Liver (tissue), 9 donors: ENCODE results near the gene NAV2. TPM values are rescaled to one million over a fixed set of nuclear protein-coding genes. Genes with fewer than 3 reads are reported as not detected.

Experiments
- DNase-seq: peaks from one replicate; pipeline ENCODE4 v3.0.0-alpha.2; 2017; ENCODE audit warnings: low spot score
- H3K27ac ChIP-seq, 2 donors: one replicate each; pipeline ENCODE4 v1.7.0; 2013; ENCODE audit warnings: inconsistent platforms in 2 of 2, low read length in 2 of 2, control low read depth in 1 of 2, low read depth in 1 of 2, mild to moderate bottlenecking in 1 of 2
- H3K27me3 ChIP-seq, 4 donors: one replicate each; pipeline versions ENCODE4 v1.6.1 to v1.7.0; 2013; ENCODE audit warnings: low read length in 3 of 4, inconsistent platforms in 1 of 4, mild to moderate bottlenecking in 1 of 4, moderate library complexity in 1 of 4; ENCODE audit not compliant: control insufficient read depth in 4 of 4, insufficient read depth in 4 of 4
- H3K36me3 ChIP-seq, 4 donors: one replicate each; pipeline versions ENCODE4 v1.6.1 to v1.7.0; 2013; ENCODE audit warnings: low read length in 3 of 4, mild to moderate bottlenecking in 3 of 4, low read depth in 1 of 4, moderate library complexity in 1 of 4; ENCODE audit not compliant: control insufficient read depth in 4 of 4, insufficient read depth in 3 of 4
- H3K4me1 ChIP-seq, 4 donors: one replicate each; pipeline versions ENCODE4 v1.6.1 to v1.7.0; 2013; ENCODE audit warnings: low read length in 3 of 4, mild to moderate bottlenecking in 3 of 4, moderate library complexity in 1 of 4; ENCODE audit not compliant: control insufficient read depth in 4 of 4, insufficient read depth in 4 of 4
- H3K4me3 ChIP-seq, 3 donors: one replicate each; pipeline versions ENCODE4 v1.6.1 to v1.7.0; 2013; ENCODE audit warnings: low read length in 3 of 3, control low read depth in 1 of 3, low read depth in 1 of 3, mild to moderate bottlenecking in 1 of 3
- H3K9ac ChIP-seq, 2 donors: one replicate each; pipeline ENCODE4 v1.7.0; 2013; ENCODE audit warnings: low read length in 2 of 2, mild to moderate bottlenecking in 2 of 2, moderate library complexity in 2 of 2, control low read depth in 1 of 2, low read depth in 1 of 2
- H3K9me3 ChIP-seq, 4 donors: one replicate each; pipeline versions ENCODE4 v1.6.1 to v1.7.0; 2013; ENCODE audit warnings: low read length in 3 of 4; ENCODE audit not compliant: control insufficient read depth in 4 of 4
- EGR1 ChIP-seq, 2 donors: IDR thresholded peaks; 2 replicates each; pipeline ENCODE4 v1.6.1; 2016 to 2018; ENCODE audit warnings: antibody characterized with exemption in 2 of 2, low read depth in 2 of 2
- FOXA1 ChIP-seq: IDR thresholded peaks from 2 replicates; pipeline ENCODE4 v1.6.1; 2016; ENCODE audit warnings: antibody characterized with exemption
- FOXA2 ChIP-seq: IDR thresholded peaks from 2 replicates; pipeline ENCODE4 v1.6.1; 2016; ENCODE audit warnings: antibody characterized with exemption
- GABPA ChIP-seq, 2 donors: IDR thresholded peaks in 1 of 2; conservative IDR thresholded peaks in 1 of 2; 2 replicates each; pipeline ENCODE4 v1.6.1; 2016; ENCODE audit warnings: antibody characterized with exemption in 2 of 2, mild to moderate bottlenecking in 1 of 2, moderate library complexity in 1 of 2
- HNF4A ChIP-seq, 2 donors: conservative IDR thresholded peaks; 2 replicates each; pipeline ENCODE4 v1.6.1; 2016; ENCODE audit warnings: antibody characterized with exemption in 2 of 2, mild to moderate bottlenecking in 2 of 2
- HNF4G ChIP-seq: IDR thresholded peaks from 2 replicates; pipeline ENCODE4 v1.6.1; 2016; ENCODE audit warnings: antibody characterized with exemption
- JUND ChIP-seq, 2 donors: IDR thresholded peaks; 2 replicates each; pipeline ENCODE4 v1.6.1; 2016; ENCODE audit warnings: antibody characterized with exemption in 2 of 2
- MAX ChIP-seq: IDR thresholded peaks from 2 replicates; pipeline ENCODE4 v1.6.1; 2016; ENCODE audit warnings: antibody characterized with exemption
- NR2F2 ChIP-seq: IDR thresholded peaks from 2 replicates; pipeline ENCODE4 v1.6.1; 2016; ENCODE audit warnings: antibody characterized with exemption
- RAD21 ChIP-seq, 2 donors: IDR thresholded peaks; 2 replicates each; pipeline ENCODE4 v1.6.1; 2016; ENCODE audit warnings: antibody characterized with exemption in 2 of 2, mild to moderate bottlenecking in 2 of 2
- RXRA ChIP-seq, 2 donors: IDR thresholded peaks; 2 replicates each; pipeline ENCODE4 v1.6.1; 2017 to 2018; ENCODE audit warnings: antibody characterized with exemption in 2 of 2, mild to moderate bottlenecking in 1 of 2
- TAF1 ChIP-seq: conservative IDR thresholded peaks from 2 replicates; pipeline ENCODE4 v1.6.1; 2016; ENCODE audit warnings: antibody characterized with exemption, mild to moderate bottlenecking
- YY1 ChIP-seq: IDR thresholded peaks from 2 replicates; pipeline ENCODE4 v1.6.1; 2016; ENCODE audit warnings: antibody characterized with exemption, mild to moderate bottlenecking
- WGBS: extraction: QIAGEN DNeasy Blood & Tissue Kit; methylation state at CpG from one replicate; pipeline ENCODE4 v1.1.7; 2013; 5-methylcytosine and 5-hydroxymethylcytosine counted together
- polyA plus RNA-seq, 2 donors: library from polyadenylated mRNA; stranded (reverse) in 1 of 2; unstranded in 1 of 2; fragments of 200-250 nt in 1 of 2; fragments of >200 nt in 1 of 2; fragmentation: Nextera tagmentation in 1 of 2; extraction: Ambion mirVana in 1 of 2; gene quantifications; one replicate each; pipeline versions ENCODE4 v1.2.1 to v1.2.3, GENCODE V29; 2013 to 2015
- total RNA-seq, 2 donors: library from RNA; depleted of rRNA; stranded (reverse); fragments of >200 nt; gene quantifications; one replicate each; pipeline ENCODE4 v1.2.3, GENCODE V29; 2014
- TF ChIP-seq, protein P1 (sequence below): fragments of 150-350 bp; IDR thresholded peaks from 2 replicates; pipeline ENCODE4 v1.5.1; 2017; ENCODE audit warnings: improper control_type of control experiment, low read depth, low read length; ENCODE audit not compliant: missing input control
- TF ChIP-seq, protein P2 (sequence below): IDR thresholded peaks from 2 replicates; pipeline ENCODE4 v1.6.1; 2016; ENCODE audit warnings: antibody characterized with exemption
- donor health status: healthy.
- donor health status: healthy.
- donor health status: healthy.
- donor health status: healthy.
- donor health status: healthy.

Gene NAV2
- total and polyA plus RNA-seq, 4 donors: 6.3 to 20.5 (median 11.6) TPM

GRCh38 chr11:19666951-19667350 lies 45.7 kb upstream of the NAV2 start:
- no peak for DNase-seq
- H3K9me3 ChIP-seq: no peaks in the 10 kb centered on the region
- WGBS: 82% methylated on average over 3 of the region's 3 CpGs
- H3K27me3 ChIP-seq: no peaks in the 10 kb centered on the region
- TF ChIP-seq RAD21 (IDR thresholded peaks at IDR 0.05) (no peak), RXRA (IDR thresholded peaks at IDR 0.05) (no peak), FOXA2 (no peak), JUND (IDR thresholded peaks at IDR 0.05) (no peak), MAX (no peak), HNF4A (conservative IDR thresholded peaks at IDR 0.05) (no peak), NR2F2 (no peak)
- TF ChIP-seq, protein P1, sequence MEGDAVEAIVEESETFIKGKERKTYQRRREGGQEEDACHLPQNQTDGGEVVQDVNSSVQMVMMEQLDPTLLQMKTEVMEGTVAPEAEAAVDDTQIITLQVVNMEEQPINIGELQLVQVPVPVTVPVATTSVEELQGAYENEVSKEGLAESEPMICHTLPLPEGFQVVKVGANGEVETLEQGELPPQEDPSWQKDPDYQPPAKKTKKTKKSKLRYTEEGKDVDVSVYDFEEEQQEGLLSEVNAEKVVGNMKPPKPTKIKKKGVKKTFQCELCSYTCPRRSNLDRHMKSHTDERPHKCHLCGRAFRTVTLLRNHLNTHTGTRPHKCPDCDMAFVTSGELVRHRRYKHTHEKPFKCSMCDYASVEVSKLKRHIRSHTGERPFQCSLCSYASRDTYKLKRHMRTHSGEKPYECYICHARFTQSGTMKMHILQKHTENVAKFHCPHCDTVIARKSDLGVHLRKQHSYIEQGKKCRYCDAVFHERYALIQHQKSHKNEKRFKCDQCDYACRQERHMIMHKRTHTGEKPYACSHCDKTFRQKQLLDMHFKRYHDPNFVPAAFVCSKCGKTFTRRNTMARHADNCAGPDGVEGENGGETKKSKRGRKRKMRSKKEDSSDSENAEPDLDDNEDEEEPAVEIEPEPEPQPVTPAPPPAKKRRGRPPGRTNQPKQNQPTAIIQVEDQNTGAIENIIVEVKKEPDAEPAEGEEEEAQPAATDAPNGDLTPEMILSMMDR: no peak
- no peak overlapping the region for H3K27ac ChIP-seq
- H3K9ac ChIP-seq: no peak overlapping the region
- H3K4me1 ChIP-seq: no peaks in the 10 kb centered on the region
- H3K36me3 ChIP-seq: no peaks in the 10 kb centered on the region
- H3K4me3 ChIP-seq: no peak overlapping the region

DNA sequence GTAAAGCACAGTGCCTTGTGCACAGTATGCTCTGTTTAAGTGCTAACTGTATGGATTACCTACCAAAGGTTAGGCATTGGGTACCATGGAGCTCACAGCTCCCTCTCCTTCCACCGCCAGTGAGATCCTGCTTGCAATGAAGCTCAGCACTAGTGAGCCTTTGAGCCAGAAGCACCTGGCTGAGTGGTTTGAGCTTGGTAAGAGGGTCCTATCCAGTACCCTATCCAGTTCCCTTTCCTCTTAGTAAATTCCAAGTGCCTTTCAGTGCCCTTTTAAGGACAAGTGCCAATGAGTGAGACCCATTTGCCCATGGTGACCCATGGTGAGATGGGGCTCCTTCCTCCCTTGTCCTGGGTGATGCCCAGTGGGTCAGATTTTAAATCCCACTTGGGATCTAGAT lies 43.1 kb upstream of the NAV2 start:
- H3K4me1 ChIP-seq: peaks cover 0 to 8% (median 0%) of the 10 kb centered on the region in 4 donors
- TF ChIP-seq TAF1: no peak
- TF ChIP-seq FOXA2: no peak
- no peak for TF ChIP-seq EGR1 (IDR thresholded peaks at IDR 0.05; ENCODE audit: low read depth in 2 of 2)
- no peak for TF ChIP-seq JUND (IDR thresholded peaks at IDR 0.05)
- TF ChIP-seq, protein P2, sequence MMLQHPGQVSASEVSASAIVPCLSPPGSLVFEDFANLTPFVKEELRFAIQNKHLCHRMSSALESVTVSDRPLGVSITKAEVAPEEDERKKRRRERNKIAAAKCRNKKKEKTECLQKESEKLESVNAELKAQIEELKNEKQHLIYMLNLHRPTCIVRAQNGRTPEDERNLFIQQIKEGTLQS: no peak
- no peak for TF ChIP-seq FOXA1
- TF ChIP-seq, protein P1: no peak
- no peak for TF ChIP-seq HNF4G
- TF ChIP-seq GABPA (IDR thresholded peaks at IDR 0.05 in 1 of 2, conservative IDR thresholded peaks at IDR 0.05 in 1 of 2): no peak
- TF ChIP-seq YY1: no peak
- TF ChIP-seq HNF4A (conservative IDR thresholded peaks at IDR 0.05): no peak
- H3K4me3 ChIP-seq: no peak overlapping the region
- H3K27ac ChIP-seq: no peak overlapping the region
- no peaks in the 10 kb centered on the region for H3K9me3 ChIP-seq
- no peak for DNase-seq
- no peaks in the 10 kb centered on the region for H3K27me3 ChIP-seq
- WGBS: 93% methylated on average over 1 of the region's 1 CpG
- H3K36me3 ChIP-seq: no peaks in the 10 kb centered on the region
- H3K9ac ChIP-seq: no peak overlapping the region
